Stimulated activated CD4-positive, alpha-beta T cell treated with anti-CD3 and anti-CD28 coated beads, Interleukin-12 subunit alpha, Interleukin-12 subunit beta, amount 100 ng/mL, for 4 hours (primary cell): ENCODE measurements around the gene PGM2.

Experiments
- DNase-seq: peaks from one replicate; pipeline ENCODE4 v3.0.0-alpha.2; 2020

The PGM2 gene

DNA sequence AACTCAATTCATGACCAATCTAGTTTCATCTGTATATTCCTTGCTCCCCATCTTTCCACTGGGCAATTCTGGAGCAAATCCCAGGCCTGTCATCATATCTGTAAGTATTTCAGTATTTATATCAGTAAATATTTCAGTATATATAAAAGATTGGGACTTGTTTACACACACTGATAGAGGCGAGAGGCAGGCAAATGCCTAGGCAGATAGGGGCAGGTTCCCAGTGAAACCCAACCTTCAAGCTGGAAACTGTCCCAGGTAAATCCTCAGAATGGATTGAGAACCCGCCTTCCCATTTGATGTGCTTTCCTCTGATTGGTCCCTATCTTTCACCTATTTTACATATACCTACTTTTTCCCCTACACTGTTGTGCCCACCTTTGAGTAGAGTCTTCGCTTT is 40.6 kb downstream of the PGM2 start:
- no peak for DNase-seq

GRCh38 chr4:37868238-37868637 is 41.8 kb downstream of the PGM2 start:
- DNase-seq: no peak

DNA sequence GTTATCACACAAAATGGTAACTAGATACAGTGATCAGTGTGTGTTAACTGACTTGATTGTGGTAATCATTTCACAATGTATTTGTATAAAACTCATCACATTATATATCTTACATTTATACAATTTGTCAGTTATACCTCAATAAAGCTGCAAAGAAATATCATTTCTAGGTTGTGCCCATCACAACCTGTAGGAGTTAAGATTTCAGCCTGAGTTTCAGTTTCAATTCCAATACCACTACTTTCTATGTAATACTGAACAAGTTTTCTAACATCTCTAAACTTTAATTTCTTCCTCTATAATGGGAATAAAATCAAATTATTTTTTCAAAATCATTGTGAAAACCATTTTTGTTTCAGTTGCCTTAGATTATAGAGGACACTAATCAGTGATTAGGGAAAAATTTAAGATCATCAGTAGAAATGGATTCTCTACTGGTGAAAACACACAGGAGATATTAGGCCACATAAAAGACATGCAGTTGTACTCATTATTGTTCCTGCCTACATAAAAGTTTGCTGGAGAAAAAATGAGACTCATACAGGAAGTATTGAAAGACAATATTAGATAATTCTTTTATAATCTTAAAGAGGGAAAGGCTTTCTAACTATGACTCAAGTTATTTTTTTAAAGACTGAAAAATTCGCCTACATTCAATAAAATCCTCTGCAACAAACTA is 46.0 kb downstream of the PGM2 start:
- no peak for DNase-seq

DNA sequence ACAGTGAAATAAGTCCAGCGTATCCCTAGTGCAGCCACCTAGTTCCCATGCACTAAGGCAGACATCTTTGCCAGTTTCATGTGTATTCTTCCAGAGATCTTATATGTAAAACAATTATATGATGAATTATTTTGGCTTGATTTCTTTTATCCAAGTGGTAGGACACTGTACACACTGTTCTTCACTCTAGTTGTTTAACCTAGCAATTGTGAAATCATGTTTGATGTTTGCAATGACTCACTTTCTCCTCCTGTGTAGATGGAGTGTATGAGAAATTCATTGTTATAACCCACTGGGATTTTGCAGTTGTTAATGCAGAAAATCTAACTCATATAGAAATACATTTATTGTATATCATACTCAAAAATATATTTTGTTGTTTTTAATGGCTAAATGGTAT is 46.9 kb downstream of the PGM2 start:
- DNase-seq: no peak

DNA sequence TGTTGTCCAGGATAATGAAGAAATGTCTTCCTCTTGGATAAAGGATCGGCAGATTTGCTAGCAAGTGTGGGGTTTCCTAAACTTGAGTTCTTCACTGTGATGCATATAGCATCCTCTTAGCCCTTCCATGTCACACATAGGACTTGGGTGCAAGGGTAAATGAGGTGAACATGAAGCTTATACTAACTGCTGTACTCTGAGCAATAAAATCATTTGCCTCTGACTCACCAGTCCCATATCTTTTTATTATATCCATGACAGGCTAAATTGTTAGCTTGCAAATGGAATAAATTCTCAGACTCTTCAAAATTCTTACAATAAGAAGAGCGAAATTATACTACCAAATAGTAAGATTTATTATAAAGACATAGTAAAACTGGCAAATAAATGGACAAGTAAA is 49.7 kb downstream of the PGM2 start:
- no peak for DNase-seq

GRCh38 chr4:37879365-37879764 is 52.9 kb downstream of the PGM2 start:
- no peak for DNase-seq

DNA sequence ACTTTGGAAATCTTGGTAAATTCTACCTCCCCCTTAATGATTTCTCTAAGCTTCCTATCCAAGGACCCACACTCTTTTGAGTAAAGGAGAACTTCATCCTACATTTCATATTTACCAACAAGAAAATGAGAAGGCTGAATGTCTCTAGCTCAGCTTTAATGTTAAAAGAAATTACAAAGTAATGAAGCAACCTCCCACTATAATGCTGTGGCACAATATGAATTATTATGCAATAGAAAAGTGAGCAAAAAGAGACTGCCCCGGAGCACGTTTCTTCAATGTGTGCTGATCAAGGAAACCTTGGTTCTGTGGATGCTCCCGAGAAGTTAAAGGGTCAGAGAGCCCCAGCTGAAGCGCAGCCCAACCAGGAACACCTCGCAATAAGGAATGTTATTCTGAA is 55.3 kb downstream of the PGM2 start:
- no peak for DNase-seq

DNA sequence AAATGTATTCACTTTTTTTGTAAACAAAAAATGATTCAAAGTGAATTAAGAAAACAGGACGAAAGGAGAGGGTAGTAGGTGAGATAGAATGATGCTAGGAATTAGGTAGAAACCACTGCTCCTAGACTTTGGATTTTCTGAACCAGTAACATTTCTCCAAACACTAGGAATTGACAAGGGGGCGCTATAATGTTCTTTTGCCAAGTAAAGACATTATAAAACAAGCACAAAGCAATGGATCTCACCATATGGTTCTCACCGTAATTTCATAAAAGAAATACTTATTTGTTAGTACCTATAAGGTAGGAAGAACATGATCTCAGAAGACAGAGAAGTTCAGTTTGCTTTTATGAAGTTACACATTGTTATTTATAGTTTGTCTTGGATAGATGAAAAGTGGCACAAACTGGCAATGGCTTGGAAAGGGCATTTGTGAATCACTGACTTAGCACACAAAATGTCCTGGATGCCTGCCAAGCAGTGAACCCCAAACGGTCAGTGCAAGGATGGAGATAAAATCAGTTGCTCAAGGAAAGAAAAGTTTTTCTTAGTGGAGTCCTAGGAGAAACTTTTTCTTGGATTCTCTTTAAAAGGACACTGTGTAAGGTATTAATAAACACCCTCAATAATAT is 56.3 kb downstream of the PGM2 start:
- DNase-seq: no peak

DNA sequence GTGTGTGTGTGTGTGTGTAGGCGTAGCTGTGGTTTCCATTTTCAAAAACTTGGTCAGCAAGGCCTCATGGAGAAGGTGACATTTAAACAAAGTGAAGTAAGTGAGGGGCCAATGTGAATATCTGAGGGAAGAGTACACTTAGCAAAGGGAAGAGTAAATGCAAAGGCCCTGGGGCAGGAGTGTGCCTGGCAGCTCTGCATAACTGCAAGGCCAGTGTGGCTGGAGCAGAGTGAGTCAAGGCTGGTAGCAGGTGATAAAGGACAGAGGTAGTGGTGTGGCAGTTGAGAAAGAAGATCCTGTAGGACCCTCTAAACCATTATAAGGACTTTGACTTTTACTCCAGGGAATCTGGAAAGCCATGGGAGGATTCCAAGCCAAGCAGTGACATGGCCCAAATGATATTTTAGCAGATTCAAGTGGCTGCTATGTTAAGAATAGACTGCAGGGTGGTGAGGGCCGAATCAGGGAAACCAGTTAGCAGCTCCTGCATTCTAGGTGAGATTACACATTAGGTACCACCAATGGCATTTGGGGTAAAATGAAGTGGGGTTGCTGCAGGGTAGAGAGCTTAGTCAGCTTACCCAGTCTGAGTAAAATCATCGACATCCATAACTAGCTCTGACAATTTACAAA is 58.5 kb downstream of the PGM2 start:
- no peak for DNase-seq

- DNase-seq: no peak
These were observed 59.0 kb downstream of the PGM2 start for GRCh38 chr4:37885496-37885895.

DNA sequence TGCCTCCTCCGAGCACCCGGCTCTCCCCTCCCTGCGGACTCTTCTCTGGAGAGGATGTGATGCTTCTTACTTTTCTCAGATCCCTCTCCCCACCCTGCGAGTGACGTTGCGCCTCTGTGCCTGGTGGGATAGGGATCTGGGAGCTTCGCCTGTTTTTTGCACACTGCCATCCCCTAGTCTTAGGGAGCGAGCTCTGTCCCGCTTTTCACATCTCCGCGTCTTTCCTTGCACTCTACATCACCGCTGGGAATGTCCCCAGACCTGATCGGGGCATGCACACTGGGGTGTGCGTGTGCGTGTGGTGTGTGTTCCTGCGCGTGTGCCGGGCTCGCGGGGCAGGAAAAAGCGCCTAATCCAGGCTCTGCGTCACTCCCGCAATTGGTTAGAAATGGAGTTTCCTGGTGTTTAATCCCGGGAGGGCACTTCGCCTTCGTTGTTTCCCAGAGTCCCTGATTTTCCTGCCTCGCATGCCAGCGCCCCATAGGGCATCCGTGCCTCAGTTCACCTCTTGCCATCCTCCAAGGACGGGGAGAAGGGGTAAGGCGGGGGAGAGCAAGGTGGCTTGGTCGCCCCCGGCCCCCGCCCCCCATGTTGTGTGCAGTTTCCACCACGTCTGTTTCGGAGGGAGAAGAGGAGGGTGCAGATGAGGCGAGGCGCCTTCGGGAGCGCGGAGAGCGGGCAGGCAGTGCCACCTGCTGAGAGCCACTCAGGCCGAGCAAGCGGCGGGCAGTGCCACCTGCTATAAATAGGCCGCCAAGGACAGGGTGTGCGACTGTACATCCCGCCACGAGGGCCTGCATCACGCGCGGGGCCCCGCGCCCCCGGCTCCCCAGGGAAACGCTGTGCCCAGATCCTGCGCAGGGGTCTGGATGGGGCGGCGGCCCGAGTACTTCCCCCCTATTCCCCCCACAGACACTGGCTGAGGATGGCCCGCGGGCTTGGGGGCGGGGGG is 63.6 kb downstream of the PGM2 start:
- DNase-seq: peak; percentile 32

GRCh38 chr4:37890801-37891259 is 64.3 kb downstream of the PGM2 start, which contains the start of gene TBC1D1:
Gene TBC1D1 (plus strand): TSS chr4:37891084. CDS start chr4:37902096, 11,012 bp downstream.
- no peak for DNase-seq

DNA sequence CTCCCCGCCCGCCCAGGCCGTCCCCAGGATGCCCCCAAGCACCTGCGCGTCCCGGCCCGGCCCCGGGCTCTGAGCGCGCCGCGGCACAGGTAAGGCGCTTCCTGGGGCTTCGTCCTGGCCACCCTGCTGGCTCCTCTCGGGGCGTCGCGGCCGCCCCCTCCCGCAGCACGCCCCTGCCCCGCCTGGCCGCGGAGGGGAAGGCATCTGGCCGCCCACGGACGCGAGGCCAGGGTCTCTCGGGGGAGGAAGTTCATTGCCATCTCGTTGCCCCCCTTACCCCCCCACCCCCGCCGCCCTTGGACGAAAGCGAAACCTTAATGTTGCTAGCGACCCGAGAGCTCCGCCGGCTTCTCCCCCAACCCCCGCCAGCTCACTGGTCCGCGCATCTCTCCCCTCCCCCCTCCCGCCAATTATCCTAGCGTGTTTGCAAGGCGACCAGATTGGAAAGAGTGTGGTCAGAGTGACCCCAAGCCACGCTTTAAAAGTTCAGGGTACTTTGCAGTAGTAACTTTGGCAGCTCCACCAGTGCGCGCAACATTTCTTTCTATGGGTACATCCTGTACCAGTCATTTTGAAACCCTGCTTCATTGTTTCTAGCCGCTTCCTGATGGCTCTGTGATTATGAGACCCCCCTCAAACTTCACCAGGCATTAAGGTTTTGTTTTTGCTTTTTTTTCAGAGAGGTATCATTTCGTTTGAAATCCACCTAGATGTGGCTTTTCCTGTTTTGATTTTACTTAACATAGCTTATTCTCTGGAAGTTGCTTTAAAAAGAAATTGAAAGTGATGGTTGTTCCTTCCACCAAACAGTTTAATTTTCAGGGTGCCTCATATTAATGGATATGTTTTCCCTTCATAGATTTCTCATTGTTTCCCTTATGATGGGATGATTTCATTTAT is 65.0 kb downstream of the PGM2 start:
- peak; percentile 45 for DNase-seq

- peak; percentile 30 for DNase-seq
These were observed 66.2 kb downstream of the PGM2 start for GRCh38 chr4:37892641-37893040.

- DNase-seq: no peak
These were observed 66.7 kb downstream of the PGM2 start for GRCh38 chr4:37893164-37893563.

DNA sequence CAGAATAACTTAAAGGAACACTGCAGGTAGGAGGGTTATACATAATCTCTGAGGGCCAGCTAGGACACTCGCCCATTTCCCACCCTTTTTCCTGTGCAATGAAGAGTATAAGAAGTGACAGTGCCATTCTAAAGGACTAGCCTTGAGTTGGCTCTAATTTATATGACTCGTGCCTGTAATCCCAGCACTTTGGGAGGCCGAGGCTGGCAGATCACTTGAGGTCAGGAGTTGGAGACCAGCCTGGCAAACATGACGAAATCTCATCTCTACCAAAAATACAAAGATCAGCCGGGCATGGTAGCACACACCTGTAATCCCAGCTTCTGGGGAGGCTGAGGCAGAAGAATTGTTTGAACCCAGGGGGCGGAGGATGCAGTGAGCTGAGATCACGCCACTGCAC is 68.8 kb downstream of the PGM2 start:
- no peak for DNase-seq

GRCh38 chr4:37896206-37896860 is 69.8 kb downstream of the PGM2 start:
- DNase-seq: no peak

GRCh38 chr4:37902212-37902611 is 75.7 kb downstream of the PGM2 start:
- no peak for DNase-seq

GRCh38 chr4:37902738-37903693 is 76.5 kb downstream of the PGM2 start:
- no peak for DNase-seq

DNA sequence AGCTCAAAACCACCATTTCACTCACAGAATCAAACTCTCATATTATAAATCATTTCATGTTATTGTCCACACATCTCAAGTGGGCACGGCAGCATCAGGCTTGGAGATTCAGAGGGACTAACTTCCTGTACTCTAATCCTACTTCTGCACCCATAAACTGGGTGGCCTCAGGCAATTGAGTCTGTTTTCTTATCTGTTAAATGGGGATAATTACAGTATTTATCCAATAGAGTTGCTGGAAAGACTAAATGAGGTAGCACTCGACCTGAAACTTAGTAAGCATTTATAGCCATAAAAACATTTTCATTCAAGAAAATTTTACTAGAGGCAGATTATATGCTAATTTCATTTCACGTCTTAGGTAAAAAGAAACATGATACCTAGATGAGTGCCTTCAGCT is 77.4 kb downstream of the PGM2 start:
- no peak for DNase-seq
